H9 (cell line): ENCODE measurements around the gene ELMOD1. TPM values are rescaled to one million over a fixed set of nuclear protein-coding genes. Genes with fewer than 3 reads are reported as not detected.

Experiments
- DNase-seq: peaks from one replicate; pipeline ENCODE4 v3.0.0-alpha.2; 2017
- H2AFZ ChIP-seq: one replicate; pipeline ENCODE4 v1.6.1; 2013; ENCODE audit warnings: mild to moderate bottlenecking, low read length, control low read depth, moderate library complexity
- H2AK5ac ChIP-seq: 2 replicates; pipeline ENCODE4 v1.6.1; 2013; ENCODE audit warnings: low read length, control low read depth, mixed read lengths; ENCODE audit not compliant: insufficient read length
- H2BK120ac ChIP-seq: one replicate; pipeline ENCODE4 v1.6.1; 2013; ENCODE audit warnings: low read depth, mild to moderate bottlenecking, low read length, control low read depth, inconsistent platforms; ENCODE audit not compliant: poor library complexity, severe bottlenecking
- H2BK12ac ChIP-seq: 2 replicates; pipeline ENCODE4 v1.6.1; 2013; ENCODE audit warnings: low read length, control low read depth, mixed read lengths, low read depth; ENCODE audit not compliant: insufficient read length
- H2BK15ac ChIP-seq: 2 replicates; pipeline ENCODE4 v1.6.1; 2013; ENCODE audit warnings: low read depth, low read length, control low read depth
- H2BK20ac ChIP-seq: one replicate; pipeline ENCODE4 v1.6.1; 2013; ENCODE audit warnings: low read depth, mild to moderate bottlenecking, low read length, control low read depth, inconsistent platforms; ENCODE audit not compliant: poor library complexity, severe bottlenecking
- H2BK5ac ChIP-seq: 2 replicates; pipeline ENCODE4 v1.6.1; 2013; ENCODE audit warnings: low read length, control low read depth, mixed read lengths; ENCODE audit not compliant: insufficient read length
- H3K14ac ChIP-seq: 2 replicates; pipeline ENCODE4 v1.6.1; 2013; ENCODE audit warnings: low read length, control low read depth; ENCODE audit not compliant: insufficient read depth
- H3K18ac ChIP-seq: 2 replicates; pipeline ENCODE4 v1.6.1; 2013; ENCODE audit warnings: low read depth, mild to moderate bottlenecking, mixed read lengths, low read length, control low read depth; ENCODE audit not compliant: insufficient read length
- H3K23ac ChIP-seq: 2 replicates; pipeline ENCODE4 v1.6.1; 2013; ENCODE audit warnings: low read length, control low read depth, mixed read lengths, low read depth; ENCODE audit not compliant: insufficient read length
- H3K23me2 ChIP-seq: 2 replicates; pipeline ENCODE4 v1.6.1; 2013; ENCODE audit warnings: low read depth, mild to moderate bottlenecking, mixed read lengths, low read length, control low read depth; ENCODE audit not compliant: insufficient read length, poor library complexity, severe bottlenecking
- H3K27ac ChIP-seq: 2 replicates; pipeline ENCODE4 v1.5.1; 2013; ENCODE audit warnings: low read length, control low read depth, mixed read lengths, low read depth; ENCODE audit not compliant: insufficient read length
- H3K27me3 ChIP-seq: 2 replicates; pipeline ENCODE4 v1.6.1; 2013; ENCODE audit warnings: low read length, control low read depth, inconsistent platforms; ENCODE audit not compliant: insufficient read depth
- H3K4ac ChIP-seq: 2 replicates; pipeline ENCODE4 v1.6.1; 2013; ENCODE audit warnings: low read depth, mild to moderate bottlenecking, control low read depth, inconsistent platforms, low read length, moderate library complexity
- H3K4me1 ChIP-seq: 2 replicates; pipeline ENCODE4 v1.6.1; 2013; ENCODE audit warnings: low read length, control low read depth, inconsistent platforms; ENCODE audit not compliant: insufficient read depth
- H3K4me2 ChIP-seq: 2 replicates; pipeline ENCODE4 v1.6.1; 2013; ENCODE audit warnings: low read length, control low read depth, mixed read lengths; ENCODE audit not compliant: insufficient read length, insufficient read depth
- H3K56ac ChIP-seq: 2 replicates; pipeline ENCODE4 v1.6.1; 2013; ENCODE audit warnings: low read depth, mild to moderate bottlenecking, mixed read lengths, low read length, control low read depth; ENCODE audit not compliant: insufficient read length
- H3K79me1 ChIP-seq: 2 replicates; pipeline ENCODE4 v1.6.1; 2013; ENCODE audit warnings: low read depth, mild to moderate bottlenecking, moderate library complexity, low read length, control low read depth, inconsistent platforms; ENCODE audit not compliant: insufficient read depth, poor library complexity, severe bottlenecking
- H3K79me2 ChIP-seq: 2 replicates; pipeline ENCODE4 v1.6.1; 2013; ENCODE audit warnings: low read length, control low read depth, inconsistent platforms; ENCODE audit not compliant: insufficient read depth
- H3K9ac ChIP-seq: 2 replicates; pipeline ENCODE4 v1.6.1; 2013; ENCODE audit warnings: low read length, control low read depth, mixed read lengths; ENCODE audit not compliant: insufficient read length; ENCODE audit errors: extremely low read depth
- H3K9me3 ChIP-seq: one replicate; pipeline ENCODE4 v1.6.1; 2013; ENCODE audit warnings: low read depth, low read length, inconsistent platforms; ENCODE audit not compliant: control insufficient read depth
- H3T11ph ChIP-seq: one replicate; pipeline ENCODE4 v1.6.1; 2013; ENCODE audit warnings: mild to moderate bottlenecking, low read length, control low read depth, inconsistent platforms
- H4K20me1 ChIP-seq: one replicate; pipeline ENCODE4 v1.6.1; 2013; ENCODE audit not compliant: control insufficient read depth, insufficient read length, insufficient read depth
- H4K5ac ChIP-seq: 2 replicates; pipeline ENCODE4 v1.6.1; 2013; ENCODE audit warnings: low read depth, mild to moderate bottlenecking, mixed read lengths, low read length, control low read depth; ENCODE audit not compliant: insufficient read length
- H4K8ac ChIP-seq: replicated peaks from 2 replicates; pipeline ENCODE4 v1.6.1; 2013; ENCODE audit warnings: low read length, control low read depth, mixed read lengths, low read depth; ENCODE audit not compliant: insufficient read length
- H4K91ac ChIP-seq: 2 replicates; pipeline ENCODE4 v1.6.1; 2013; ENCODE audit warnings: low read depth, mild to moderate bottlenecking, moderate library complexity, mixed read lengths, low read length, control low read depth; ENCODE audit not compliant: insufficient read length
- H3K27ac Mint-ChIP-seq, 3 experiments: 2 replicates in 2 of 3; 3 replicates in 1 of 3; pipeline ENCODE4 v1.8.0; 2020 to 2021; ENCODE audit warnings: mixed read lengths in 3 of 3, mild to moderate bottlenecking in 1 of 3, moderate library complexity in 1 of 3
- H3K27me3 Mint-ChIP-seq: 2 replicates; pipeline ENCODE4 v1.8.0; 2021; ENCODE audit warnings: low read depth, mild to moderate bottlenecking, moderate library complexity, mixed read lengths
- H3K36me3 Mint-ChIP-seq, 3 experiments: 2 replicates in 2 of 3; 3 replicates in 1 of 3; pipeline ENCODE4 v1.8.0; 2020 to 2021; ENCODE audit warnings: low read depth in 3 of 3, mixed read lengths in 3 of 3; ENCODE audit not compliant: insufficient read depth in 1 of 3
- H3K4me1 Mint-ChIP-seq, 2 experiments: 2 replicates each; pipeline ENCODE4 v1.8.0; 2020; ENCODE audit warnings: mixed read lengths in 2 of 2
- H3K4me3 Mint-ChIP-seq, 2 experiments: 2 replicates in 1 of 2; 3 replicates in 1 of 2; pipeline ENCODE4 v1.8.0; 2020 to 2021; ENCODE audit warnings: mild to moderate bottlenecking in 2 of 2, mixed read lengths in 2 of 2, moderate library complexity in 1 of 2
- H3K9me3 Mint-ChIP-seq, 2 experiments: 2 replicates in 1 of 2; 3 replicates in 1 of 2; pipeline ENCODE4 v1.8.0; 2020; ENCODE audit warnings: mild to moderate bottlenecking in 2 of 2, mixed read lengths in 2 of 2, moderate library complexity in 1 of 2
- WGBS: extraction: QIAGEN DNeasy Blood & Tissue Kit; methylation state at CpG from one replicate; pipeline ENCODE4 v1.1.7; 2013; ENCODE audit warnings: missing lambda C conversion rate, low lambda C conversion rate, mixed read lengths; ENCODE audit not compliant: insufficient read length; ENCODE audit errors: extremely low coverage; 5-methylcytosine and 5-hydroxymethylcytosine counted together
- total RNA-seq: library from RNA; stranded (reverse); gene quantifications from 2 replicates; pipeline ENCODE4 v1.2.1, GENCODE V29; 2021
- TF ChIP-seq, protein P1 (sequence below): fragments of 200-600 bp; sonication (generic); conservative IDR thresholded peaks from 3 replicates; pipeline ENCODE4 v1.8.0; 2021; ENCODE audit warnings: antibody characterized with exemption, mild to moderate bottlenecking

ELMOD1 gene
- total RNA-seq, 1 experiment from 2014 or later, result 0.61 TPM

GRCh38 chr11:107683061-107683460, 92.1 kb downstream of the ELMOD1 start:
- H4K5ac ChIP-seq, result no peak overlapping the region
- Mint-ChIP-seq H3K27ac (no peak overlapping the region), H3K27me3 (peaks cover 7% of the 10 kb centered on the region), H3K4me1 (peaks cover 0 to 2% of the 10 kb centered on the region in 2 experiments; a peak in 1 of 4 replicates), H3K4me3 (no peak overlapping the region), H3K9me3 (no peaks in the 10 kb centered on the region; a peak in 1 of 5 replicates), H3K36me3 (no peaks in the 10 kb centered on the region)
- no peak overlapping the region for H3K9ac ChIP-seq
- H3K4ac ChIP-seq, result no peak overlapping the region
- no peak overlapping the region for H2AK5ac ChIP-seq
- H4K8ac ChIP-seq, result no peak overlapping the region
- no peak overlapping the region for H2AFZ ChIP-seq
- H3K23ac ChIP-seq, result no peak overlapping the region
- H2BK12ac ChIP-seq, result no peak overlapping the region
- DNase-seq, result no peak
- H3T11ph ChIP-seq, result no peak overlapping the region
- H3K27me3 ChIP-seq, result no peaks in the 10 kb centered on the region
- TF ChIP-seq, protein P1, sequence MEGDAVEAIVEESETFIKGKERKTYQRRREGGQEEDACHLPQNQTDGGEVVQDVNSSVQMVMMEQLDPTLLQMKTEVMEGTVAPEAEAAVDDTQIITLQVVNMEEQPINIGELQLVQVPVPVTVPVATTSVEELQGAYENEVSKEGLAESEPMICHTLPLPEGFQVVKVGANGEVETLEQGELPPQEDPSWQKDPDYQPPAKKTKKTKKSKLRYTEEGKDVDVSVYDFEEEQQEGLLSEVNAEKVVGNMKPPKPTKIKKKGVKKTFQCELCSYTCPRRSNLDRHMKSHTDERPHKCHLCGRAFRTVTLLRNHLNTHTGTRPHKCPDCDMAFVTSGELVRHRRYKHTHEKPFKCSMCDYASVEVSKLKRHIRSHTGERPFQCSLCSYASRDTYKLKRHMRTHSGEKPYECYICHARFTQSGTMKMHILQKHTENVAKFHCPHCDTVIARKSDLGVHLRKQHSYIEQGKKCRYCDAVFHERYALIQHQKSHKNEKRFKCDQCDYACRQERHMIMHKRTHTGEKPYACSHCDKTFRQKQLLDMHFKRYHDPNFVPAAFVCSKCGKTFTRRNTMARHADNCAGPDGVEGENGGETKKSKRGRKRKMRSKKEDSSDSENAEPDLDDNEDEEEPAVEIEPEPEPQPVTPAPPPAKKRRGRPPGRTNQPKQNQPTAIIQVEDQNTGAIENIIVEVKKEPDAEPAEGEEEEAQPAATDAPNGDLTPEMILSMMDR, result no peak
- no peaks in the 10 kb centered on the region for H4K20me1 ChIP-seq
- no peaks in the 10 kb centered on the region for H3K79me1 ChIP-seq
- H2BK120ac ChIP-seq, result no peak overlapping the region
- H2BK15ac ChIP-seq, result no peak overlapping the region
- no peaks in the 10 kb centered on the region for H3K4me1 ChIP-seq
- H4K91ac ChIP-seq, result no peak overlapping the region
- H3K14ac ChIP-seq, result no peak overlapping the region
- no peak overlapping the region for H3K4me2 ChIP-seq
- no peak overlapping the region for H3K27ac ChIP-seq
- no CpG with 5 or more reads among the region's 2 CpGs for WGBS
- no peak overlapping the region for H2BK20ac ChIP-seq
- no peaks in the 10 kb centered on the region for H3K9me3 ChIP-seq
- H3K18ac ChIP-seq, result no peak overlapping the region
- no peak overlapping the region for H2BK5ac ChIP-seq
- no peaks in the 10 kb centered on the region for H3K23me2 ChIP-seq
- no peak overlapping the region for H3K56ac ChIP-seq
- H3K79me2 ChIP-seq, result no peaks in the 10 kb centered on the region
